Panc1 (cell line): ENCODE measurements around the gene SNX3. TPM values are rescaled to one million over a fixed set of nuclear protein-coding genes. Genes with fewer than 3 reads are reported as not detected.

ENCODE experiments used
- ATAC-seq: fragments of 200-7000 bp; cut with Tn5 transposase; 2 replicates; pipeline ENCODE4 v1.9.1; 2020; ENCODE audit warnings: mild to moderate bottlenecking, moderate library complexity
- BruUV-seq: library from RNA; stranded (reverse); fragments of 400-500 nt; replicated peaks from 2 replicates; lab custom pipeline; 2021; lab: Mats Ljungman, UMichigan
- CTCF ChIA-PET: fragments of 300-600 bp; sonication (Branson Sonifier 250); formaldehyde crosslinking; loops from one replicate; lab custom pipeline; 2022; ENCODE audit warnings: antibody characterized with exemption; lab: Charles Lee
- POLR2A ChIA-PET: fragments of 300-600 bp; sonication (Branson Sonifier 250); formaldehyde crosslinking; loops from one replicate; lab custom pipeline; 2022; ENCODE audit warnings: antibody characterized with exemption; lab: Charles Lee
- DNase-seq: peaks from one replicate; pipeline ENCODE4 v3.0.0-alpha.2; 2010; ENCODE audit warnings: low read depth, low spot score
- H3K27ac ChIP-seq: 2 replicates; pipeline ENCODE4 v1.5.1; 2011; ENCODE audit warnings: mild to moderate bottlenecking, low read length, inconsistent platforms
- H3K27me3 ChIP-seq: fragments of 200-500 bp; sonication (Bioruptor generic); 2 replicates; pipeline ENCODE4 v1.6.0; 2014; ENCODE audit warnings: low read length, inconsistent platforms; ENCODE audit not compliant: control insufficient read depth, insufficient read depth
- H3K36me3 ChIP-seq: fragments of 200-500 bp; sonication (Bioruptor generic); 2 replicates; pipeline ENCODE4 v1.5.1; 2014; ENCODE audit warnings: inconsistent platforms, mild to moderate bottlenecking, low read length, moderate library complexity; ENCODE audit not compliant: control insufficient read depth, insufficient read depth
- H3K4me1 ChIP-seq: 2 replicates; pipeline ENCODE4 v1.5.1; 2011; ENCODE audit warnings: inconsistent platforms, mild to moderate bottlenecking, low read length, moderate library complexity; ENCODE audit not compliant: control insufficient read depth, insufficient read depth
- H3K4me3 ChIP-seq, 2 experiments: 2 replicates each; pipeline ENCODE4 v1.5.1; 2011 to 2012; ENCODE audit warnings: low read depth in 2 of 2, low read length in 2 of 2, mild to moderate bottlenecking in 2 of 2, inconsistent platforms in 1 of 2, moderate library complexity in 1 of 2
- H3K9me3 ChIP-seq: fragments of 200-500 bp; sonication (Bioruptor generic); 2 replicates; pipeline ENCODE4 v1.5.1; 2014; ENCODE audit warnings: low read depth, mild to moderate bottlenecking, inconsistent platforms, low read length, moderate library complexity; ENCODE audit not compliant: control insufficient read depth, insufficient read depth
- POLR2AphosphoS5 ChIP-seq: IDR thresholded peaks from 2 replicates; pipeline ENCODE4 v1.6.1; 2012; ENCODE audit warnings: mild to moderate bottlenecking, low read depth, low read length, moderate library complexity
- SIN3A ChIP-seq: IDR thresholded peaks from 2 replicates; pipeline ENCODE4 v1.6.1; 2012; ENCODE audit warnings: low read depth, mild to moderate bottlenecking, low read length, moderate library complexity, borderline replicate concordance; ENCODE audit not compliant: insufficient read depth
- TCF7L2 ChIP-seq: IDR thresholded peaks from 2 replicates; pipeline ENCODE4 v1.6.1; 2011; ENCODE audit warnings: mild to moderate bottlenecking, low read depth, low read length, inconsistent platforms
- in situ Hi-C: cut with HindIII; loops from 2 replicates; pipeline ENCODE4 v1.10.0; 2016; ENCODE audit warnings: low sequenced_read_pairs, low pct_unique_long_range_greater_than_20kb
- intact Hi-C: fragments of 100-400 bp; cut with micrococcal nuclease; formaldehyde crosslinking; loops from one replicate; pipeline ENCODE4 v1.10.0; 2022; ENCODE audit not compliant: unreplicated experiment
- total RNA-seq: library from RNA; stranded (reverse); gene quantifications from one replicate; pipeline ENCODE4 v1.2.1, GENCODE V29; 2021; ENCODE audit not compliant: unreplicated experiment
- TF ChIP-seq, protein P1 (sequence below), 2 experiments: IDR thresholded peaks; 2 replicates each; pipeline ENCODE4 v1.6.1; 2011 to 2012; ENCODE audit warnings: low read depth in 2 of 2, control low read depth in 1 of 2, low read length in 1 of 2, mild to moderate bottlenecking in 1 of 2, moderate library complexity in 1 of 2; ENCODE audit not compliant: insufficient read depth in 1 of 2
- TF ChIP-seq, protein P2 (sequence below): fragments of 450-650 bp; IDR thresholded peaks from 2 replicates; pipeline ENCODE4 v1.5.1; 2017; ENCODE audit warnings: mild to moderate bottlenecking

Gene SNX3
- total RNA-seq, 1 experiment from 2014 or later = 223 TPM

DNA sequence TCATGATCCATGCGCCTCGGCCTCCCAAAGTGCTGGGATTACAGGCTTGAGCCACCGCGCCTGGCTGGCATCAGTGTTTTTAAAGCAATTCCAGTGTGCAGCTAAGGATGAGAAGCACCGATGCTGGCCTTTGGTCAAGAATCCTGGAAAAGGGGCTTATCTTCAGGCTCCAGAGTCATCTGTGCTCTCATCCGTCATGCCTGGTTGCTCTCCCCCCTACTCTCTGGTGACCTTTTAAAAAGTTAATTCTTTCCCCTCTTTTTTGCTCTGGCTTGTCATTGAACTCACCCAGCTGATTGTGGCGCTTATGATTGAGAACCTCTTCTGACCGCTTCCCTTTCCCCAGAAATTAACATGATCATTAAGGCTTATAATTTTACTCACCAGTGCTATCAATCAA lies 66.3 kb downstream of the SNX3 start:
- no peak overlapping the region for H3K4me3 ChIP-seq
- H3K27ac ChIP-seq = no peak overlapping the region
- no peaks in the 10 kb centered on the region for H3K4me1 ChIP-seq
- TF ChIP-seq, protein P1, sequence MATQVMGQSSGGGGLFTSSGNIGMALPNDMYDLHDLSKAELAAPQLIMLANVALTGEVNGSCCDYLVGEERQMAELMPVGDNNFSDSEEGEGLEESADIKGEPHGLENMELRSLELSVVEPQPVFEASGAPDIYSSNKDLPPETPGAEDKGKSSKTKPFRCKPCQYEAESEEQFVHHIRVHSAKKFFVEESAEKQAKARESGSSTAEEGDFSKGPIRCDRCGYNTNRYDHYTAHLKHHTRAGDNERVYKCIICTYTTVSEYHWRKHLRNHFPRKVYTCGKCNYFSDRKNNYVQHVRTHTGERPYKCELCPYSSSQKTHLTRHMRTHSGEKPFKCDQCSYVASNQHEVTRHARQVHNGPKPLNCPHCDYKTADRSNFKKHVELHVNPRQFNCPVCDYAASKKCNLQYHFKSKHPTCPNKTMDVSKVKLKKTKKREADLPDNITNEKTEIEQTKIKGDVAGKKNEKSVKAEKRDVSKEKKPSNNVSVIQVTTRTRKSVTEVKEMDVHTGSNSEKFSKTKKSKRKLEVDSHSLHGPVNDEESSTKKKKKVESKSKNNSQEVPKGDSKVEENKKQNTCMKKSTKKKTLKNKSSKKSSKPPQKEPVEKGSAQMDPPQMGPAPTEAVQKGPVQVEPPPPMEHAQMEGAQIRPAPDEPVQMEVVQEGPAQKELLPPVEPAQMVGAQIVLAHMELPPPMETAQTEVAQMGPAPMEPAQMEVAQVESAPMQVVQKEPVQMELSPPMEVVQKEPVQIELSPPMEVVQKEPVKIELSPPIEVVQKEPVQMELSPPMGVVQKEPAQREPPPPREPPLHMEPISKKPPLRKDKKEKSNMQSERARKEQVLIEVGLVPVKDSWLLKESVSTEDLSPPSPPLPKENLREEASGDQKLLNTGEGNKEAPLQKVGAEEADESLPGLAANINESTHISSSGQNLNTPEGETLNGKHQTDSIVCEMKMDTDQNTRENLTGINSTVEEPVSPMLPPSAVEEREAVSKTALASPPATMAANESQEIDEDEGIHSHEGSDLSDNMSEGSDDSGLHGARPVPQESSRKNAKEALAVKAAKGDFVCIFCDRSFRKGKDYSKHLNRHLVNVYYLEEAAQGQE (IDR thresholded peaks at IDR 0.05; ENCODE audit: insufficient read depth in 1 of 2, low read depth in 2 of 2, low read length in 1 of 2) = no peak
- TF ChIP-seq POLR2AphosphoS5 = no peak
- no peak for TF ChIP-seq SIN3A
- TF ChIP-seq, protein P2, sequence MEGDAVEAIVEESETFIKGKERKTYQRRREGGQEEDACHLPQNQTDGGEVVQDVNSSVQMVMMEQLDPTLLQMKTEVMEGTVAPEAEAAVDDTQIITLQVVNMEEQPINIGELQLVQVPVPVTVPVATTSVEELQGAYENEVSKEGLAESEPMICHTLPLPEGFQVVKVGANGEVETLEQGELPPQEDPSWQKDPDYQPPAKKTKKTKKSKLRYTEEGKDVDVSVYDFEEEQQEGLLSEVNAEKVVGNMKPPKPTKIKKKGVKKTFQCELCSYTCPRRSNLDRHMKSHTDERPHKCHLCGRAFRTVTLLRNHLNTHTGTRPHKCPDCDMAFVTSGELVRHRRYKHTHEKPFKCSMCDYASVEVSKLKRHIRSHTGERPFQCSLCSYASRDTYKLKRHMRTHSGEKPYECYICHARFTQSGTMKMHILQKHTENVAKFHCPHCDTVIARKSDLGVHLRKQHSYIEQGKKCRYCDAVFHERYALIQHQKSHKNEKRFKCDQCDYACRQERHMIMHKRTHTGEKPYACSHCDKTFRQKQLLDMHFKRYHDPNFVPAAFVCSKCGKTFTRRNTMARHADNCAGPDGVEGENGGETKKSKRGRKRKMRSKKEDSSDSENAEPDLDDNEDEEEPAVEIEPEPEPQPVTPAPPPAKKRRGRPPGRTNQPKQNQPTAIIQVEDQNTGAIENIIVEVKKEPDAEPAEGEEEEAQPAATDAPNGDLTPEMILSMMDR = no peak
- TF ChIP-seq TCF7L2 = no peak
- ChIA-PET CTCF (no interaction called here), POLR2A (no interaction called here)
- ATAC-seq = no peak
- DNase-seq = no peak
- no peaks in the 10 kb centered on the region for H3K36me3 ChIP-seq
- in situ Hi-C loops (no loop called here), intact Hi-C loops (no loop called here)
- peaks cover under 1% of the 10 kb centered on the region; the same call in 1 of the 2 replicates for H3K27me3 ChIP-seq
- no TSS peak for BruUV-seq
- H3K9me3 ChIP-seq = no peaks in the 10 kb centered on the region

DNA sequence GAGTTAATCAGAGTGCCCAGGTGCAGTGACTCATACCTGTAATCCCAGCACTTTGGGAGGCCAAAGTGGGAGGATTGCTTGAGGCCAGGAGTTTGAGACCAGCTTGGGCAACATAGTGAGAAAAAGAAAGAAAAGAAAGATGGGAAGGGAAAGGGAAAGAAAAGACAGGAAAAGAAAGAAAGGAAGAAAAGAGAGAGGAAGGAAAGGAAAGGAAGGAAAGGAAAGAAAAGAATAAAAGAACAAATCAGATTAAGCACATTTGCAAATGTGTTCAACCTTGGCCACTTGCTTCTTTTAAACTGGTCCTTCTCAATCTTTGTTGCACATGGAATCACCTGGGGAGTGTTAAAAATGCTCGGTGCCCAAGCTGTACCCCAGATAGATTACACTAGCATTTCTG lies 67.0 kb downstream of the SNX3 start:
- intact Hi-C loops (no loop called here), in situ Hi-C loops (no loop called here)
- Histone ChIP-seq H3K4me1 (no peaks in the 10 kb centered on the region), H3K27ac (no peak overlapping the region), H3K27me3 (peaks cover 3% of the 10 kb centered on the region; the same call in 1 of the 2 replicates), H3K36me3 (no peaks in the 10 kb centered on the region), H3K4me3 (no peak overlapping the region), H3K9me3 (no peaks in the 10 kb centered on the region)
- CTCF ChIA-PET = no interaction called here
- POLR2A ChIA-PET = no interaction called here
- no TSS peak for BruUV-seq
- TF ChIP-seq TCF7L2 (no peak), SIN3A (no peak), POLR2AphosphoS5 (no peak)
- TF ChIP-seq, protein P2 = no peak
- TF ChIP-seq, protein P1 (IDR thresholded peaks at IDR 0.05; ENCODE audit: insufficient read depth in 1 of 2, low read depth in 2 of 2, low read length in 1 of 2) = no peak
- DNase-seq (no peak), ATAC-seq (no peak)
